NOMO-1 treated with DMSO at 0.1 percent for 48 hours (cell line): ENCODE measurements around the gene SYNJ2.
"Not testable (repeated sequence)": the region's sequence is repeated elsewhere in the genome, so short reads cannot be mapped to it uniquely, and the experiment has no call there.

Experiments used
- DNase-seq: peaks from one replicate; lab custom pipeline; 2025; ENCODE audit not compliant: unreplicated experiment; lab: John Stamatoyannopoulos, UW

SYNJ2 gene, protein sequence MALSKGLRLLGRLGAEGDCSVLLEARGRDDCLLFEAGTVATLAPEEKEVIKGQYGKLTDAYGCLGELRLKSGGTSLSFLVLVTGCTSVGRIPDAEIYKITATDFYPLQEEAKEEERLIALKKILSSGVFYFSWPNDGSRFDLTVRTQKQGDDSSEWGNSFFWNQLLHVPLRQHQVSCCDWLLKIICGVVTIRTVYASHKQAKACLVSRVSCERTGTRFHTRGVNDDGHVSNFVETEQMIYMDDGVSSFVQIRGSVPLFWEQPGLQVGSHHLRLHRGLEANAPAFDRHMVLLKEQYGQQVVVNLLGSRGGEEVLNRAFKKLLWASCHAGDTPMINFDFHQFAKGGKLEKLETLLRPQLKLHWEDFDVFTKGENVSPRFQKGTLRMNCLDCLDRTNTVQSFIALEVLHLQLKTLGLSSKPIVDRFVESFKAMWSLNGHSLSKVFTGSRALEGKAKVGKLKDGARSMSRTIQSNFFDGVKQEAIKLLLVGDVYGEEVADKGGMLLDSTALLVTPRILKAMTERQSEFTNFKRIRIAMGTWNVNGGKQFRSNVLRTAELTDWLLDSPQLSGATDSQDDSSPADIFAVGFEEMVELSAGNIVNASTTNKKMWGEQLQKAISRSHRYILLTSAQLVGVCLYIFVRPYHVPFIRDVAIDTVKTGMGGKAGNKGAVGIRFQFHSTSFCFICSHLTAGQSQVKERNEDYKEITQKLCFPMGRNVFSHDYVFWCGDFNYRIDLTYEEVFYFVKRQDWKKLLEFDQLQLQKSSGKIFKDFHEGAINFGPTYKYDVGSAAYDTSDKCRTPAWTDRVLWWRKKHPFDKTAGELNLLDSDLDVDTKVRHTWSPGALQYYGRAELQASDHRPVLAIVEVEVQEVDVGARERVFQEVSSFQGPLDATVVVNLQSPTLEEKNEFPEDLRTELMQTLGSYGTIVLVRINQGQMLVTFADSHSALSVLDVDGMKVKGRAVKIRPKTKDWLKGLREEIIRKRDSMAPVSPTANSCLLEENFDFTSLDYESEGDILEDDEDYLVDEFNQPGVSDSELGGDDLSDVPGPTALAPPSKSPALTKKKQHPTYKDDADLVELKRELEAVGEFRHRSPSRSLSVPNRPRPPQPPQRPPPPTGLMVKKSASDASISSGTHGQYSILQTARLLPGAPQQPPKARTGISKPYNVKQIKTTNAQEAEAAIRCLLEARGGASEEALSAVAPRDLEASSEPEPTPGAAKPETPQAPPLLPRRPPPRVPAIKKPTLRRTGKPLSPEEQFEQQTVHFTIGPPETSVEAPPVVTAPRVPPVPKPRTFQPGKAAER (N-terminal part only)

DNA sequence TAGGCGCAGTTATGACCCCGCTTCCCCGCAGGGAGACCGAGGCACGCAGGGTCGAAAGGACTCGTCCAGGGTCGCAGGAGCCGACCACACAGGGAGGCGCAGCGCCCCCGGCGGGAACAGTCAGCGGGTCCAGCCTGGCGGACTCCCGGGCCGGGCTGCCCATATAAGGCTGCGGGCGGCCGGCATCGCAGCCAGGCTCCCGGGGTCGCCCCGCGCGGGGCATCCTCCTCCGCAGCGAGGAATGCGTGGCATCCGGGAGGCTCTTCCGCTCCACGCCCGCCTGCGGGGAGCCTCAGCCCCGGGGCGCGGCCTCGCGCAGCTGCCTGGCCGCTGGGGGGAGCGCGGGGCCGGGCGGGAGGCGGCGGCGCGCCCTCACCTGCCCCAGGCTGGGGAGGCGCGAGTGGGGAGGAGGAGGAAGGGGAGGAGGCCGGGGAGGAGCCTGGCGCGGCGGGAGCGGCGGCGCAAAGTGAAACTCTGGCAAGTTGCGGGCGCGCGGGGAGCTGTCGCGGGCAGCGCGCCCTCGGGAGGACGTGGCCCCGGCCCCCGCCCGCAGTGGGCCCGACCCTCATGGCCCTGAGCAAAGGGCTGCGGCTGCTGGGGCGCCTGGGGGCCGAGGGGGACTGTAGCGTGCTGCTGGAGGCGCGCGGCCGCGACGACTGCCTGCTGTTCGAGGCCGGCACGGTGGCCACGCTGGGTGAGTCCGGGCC, at the start of gene SYNJ2:
TSS of gene SYNJ2 (plus strand) at position 469 of the 707 bp plus-strand sequence. CDS start at position 568, 99 bp downstream.
- DNase-seq, result peak; percentile 73

GRCh38 chr6:157935786-157936185, 45.9 kb upstream of the SYNJ2 start:
- DNase-seq, result no peak

- DNase-seq, result no peak
Observed at GRCh38 chr6:157937318-157937717, 44.3 kb upstream of the SYNJ2 start.

GRCh38 chr6:157937916-157938315, 43.7 kb upstream of the SYNJ2 start:
- no peak for DNase-seq

GRCh38 chr6:157940375-157941036, 41.2 kb upstream of the SYNJ2 start:
- DNase-seq, result not testable (repeated sequence)

DNA sequence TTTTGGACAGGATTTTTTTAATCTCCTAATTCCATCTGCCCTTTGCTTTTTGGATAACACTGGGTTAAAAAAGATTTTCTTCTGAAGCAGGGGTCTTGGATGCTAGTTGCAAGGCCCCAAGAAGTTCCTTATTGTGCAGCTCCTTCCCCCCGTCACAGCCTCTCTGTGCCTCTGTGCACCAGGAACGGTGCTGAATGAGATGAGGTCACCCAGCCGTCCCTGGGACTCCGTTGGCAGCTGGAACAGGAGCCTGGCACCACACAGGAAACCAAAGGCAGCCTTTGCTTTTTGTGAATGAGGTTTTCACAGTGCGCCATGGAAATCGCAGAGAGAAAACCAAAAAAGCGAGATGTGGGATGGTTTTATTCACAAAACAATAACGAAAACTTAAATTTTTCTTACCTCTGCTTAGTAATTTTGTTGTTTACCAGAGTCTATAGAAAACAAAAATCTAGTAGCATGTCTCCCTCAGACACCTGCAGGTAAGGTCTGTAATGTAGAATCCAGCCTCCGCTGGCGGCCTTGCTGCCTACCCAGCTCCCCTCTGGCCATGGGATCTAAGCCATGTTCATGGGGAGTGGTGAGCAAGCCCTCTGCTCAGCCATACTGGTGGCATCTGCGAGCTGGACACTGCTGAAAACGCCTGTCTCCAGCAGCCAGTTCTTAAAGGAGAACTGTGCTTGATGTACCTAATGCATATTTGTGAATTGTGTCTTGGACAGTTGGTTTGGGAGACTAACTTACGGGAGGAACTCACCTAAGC, 40.4 kb upstream of the SYNJ2 start:
- no peak for DNase-seq

GRCh38 chr6:157942351-157942750, 39.3 kb upstream of the SYNJ2 start:
- DNase-seq, result no peak

DNA sequence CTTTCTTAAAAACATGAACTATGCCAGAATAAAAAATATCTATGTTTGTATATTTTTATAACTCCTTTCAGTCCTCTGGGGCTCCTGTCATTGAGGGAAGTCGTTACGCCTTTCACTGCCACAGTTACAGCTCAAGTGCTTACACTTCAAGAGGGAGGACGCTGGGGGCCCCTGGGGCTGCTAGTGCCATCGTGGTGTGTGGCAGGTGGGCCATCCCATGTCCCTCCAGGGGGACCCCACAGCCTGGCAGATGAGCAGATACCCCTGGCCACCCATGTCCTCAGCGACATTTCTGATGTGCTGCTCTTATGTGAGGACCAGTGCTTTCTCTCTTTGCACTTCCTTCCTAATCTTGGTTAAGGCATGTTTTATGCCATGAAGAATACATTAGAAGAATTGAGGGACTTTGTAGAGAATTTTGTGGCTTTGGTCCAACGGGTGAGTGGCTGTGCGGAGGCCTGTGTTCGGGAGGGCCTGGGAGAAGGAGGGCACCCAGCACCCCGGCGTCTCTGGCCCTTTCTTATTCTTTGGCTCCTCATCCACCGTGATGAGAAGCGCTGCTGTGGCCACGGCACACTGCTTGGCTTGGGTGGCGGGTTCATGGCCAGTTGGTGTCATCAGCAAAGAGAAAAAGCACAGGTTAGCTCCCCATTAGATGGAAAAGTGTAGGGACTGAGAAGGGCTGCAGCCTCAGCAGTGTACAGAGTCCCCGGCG, 38.3 kb upstream of the SYNJ2 start:
- DNase-seq, result no peak

DNA sequence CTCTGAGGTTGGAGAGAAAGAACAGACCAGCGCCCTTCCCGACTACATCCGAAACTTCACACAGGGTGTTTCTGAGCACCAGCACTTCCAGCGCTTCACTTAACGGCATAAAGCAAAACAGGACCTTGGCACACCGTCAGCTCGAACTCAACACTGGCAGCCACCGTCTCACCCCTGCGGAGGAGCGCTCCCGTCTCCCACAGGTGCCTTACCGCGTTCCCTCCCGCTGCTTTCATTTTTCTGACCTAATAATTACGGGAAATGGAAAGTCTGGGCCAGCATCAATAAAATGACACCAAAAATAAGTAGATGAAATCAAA, 37.7 kb upstream of the SYNJ2 start:
- no peak for DNase-seq

- DNase-seq, result no peak
Observed at GRCh38 chr6:157944983-157945931, 36.4 kb upstream of the SYNJ2 start.

DNA sequence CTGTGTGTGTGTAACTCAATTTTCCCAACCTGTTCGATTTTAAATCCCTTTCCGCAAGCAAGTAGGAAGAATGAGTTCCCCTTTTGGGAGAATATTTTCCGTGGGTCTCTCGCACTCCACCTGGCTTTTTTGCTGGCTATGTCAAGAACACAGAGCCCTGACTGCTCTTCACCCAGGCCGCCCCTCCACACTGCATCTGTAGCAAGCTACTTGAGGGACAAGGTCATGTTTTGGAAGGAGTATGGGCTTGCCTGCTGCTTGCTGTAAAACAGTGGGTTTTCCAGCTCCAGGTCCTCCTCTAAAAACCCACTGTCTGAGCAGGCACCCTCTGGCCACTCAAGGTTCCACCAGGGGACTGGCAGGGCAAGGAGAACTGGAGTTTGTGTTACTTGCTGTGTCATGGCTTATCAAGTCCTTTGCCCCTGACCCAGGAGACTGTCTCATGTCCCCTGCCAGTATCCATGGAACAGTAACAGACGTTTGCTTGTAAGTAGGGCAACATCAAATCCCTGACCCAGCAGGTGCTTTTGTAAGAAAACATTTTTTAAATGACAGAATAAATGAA, 35.5 kb upstream of the SYNJ2 start:
- no peak for DNase-seq

GRCh38 chr6:157946865-157947532, 34.7 kb upstream of the SYNJ2 start:
- DNase-seq, result no peak

- DNase-seq, result not testable (repeated sequence)
Observed at GRCh38 chr6:157950899-157951298, 30.8 kb upstream of the SYNJ2 start.

DNA sequence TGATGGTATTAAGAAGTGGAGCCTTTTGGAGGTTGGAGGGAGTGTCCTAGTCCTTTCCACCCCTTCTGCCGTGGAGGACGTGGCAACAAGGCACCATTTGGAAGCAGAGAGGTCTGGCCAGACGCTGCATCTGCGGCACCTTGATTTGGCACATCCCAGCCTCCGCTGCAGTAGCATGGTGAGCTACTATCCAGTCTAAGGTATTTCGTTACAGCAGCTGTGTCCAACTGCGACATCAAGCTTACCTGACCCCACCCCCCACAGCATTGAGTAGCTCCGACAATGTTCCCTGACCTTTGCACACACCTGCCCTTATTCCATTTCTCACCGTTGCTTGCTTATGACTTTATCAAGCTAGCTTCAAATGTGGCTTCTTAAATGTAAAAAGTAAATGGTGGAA, 29.8 kb upstream of the SYNJ2 start:
- no peak for DNase-seq

DNA sequence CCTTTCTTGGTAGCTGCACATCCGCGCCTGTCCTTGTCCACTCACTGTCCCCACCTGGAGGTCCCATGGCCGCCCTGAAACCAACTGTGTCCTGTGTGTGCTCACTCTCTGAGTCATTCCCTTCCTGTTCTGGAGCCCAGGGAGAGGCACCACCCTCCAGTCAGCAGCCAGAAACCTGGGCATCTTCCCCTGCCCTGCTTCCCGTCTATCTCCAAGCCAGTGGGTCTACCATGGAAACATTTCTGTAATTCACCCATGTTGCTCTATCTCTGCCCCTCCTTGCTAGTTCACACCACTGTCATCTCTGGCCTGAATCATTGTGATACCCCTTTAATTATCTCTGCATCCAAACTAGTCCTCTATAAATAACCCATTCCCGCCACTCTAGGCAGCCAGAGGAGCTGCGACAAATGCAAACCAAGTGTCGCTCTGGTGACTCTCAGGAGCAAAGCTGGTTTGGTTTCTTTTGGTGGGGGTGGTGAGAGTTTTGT, 28.8 kb upstream of the SYNJ2 start:
- no peak for DNase-seq

DNA sequence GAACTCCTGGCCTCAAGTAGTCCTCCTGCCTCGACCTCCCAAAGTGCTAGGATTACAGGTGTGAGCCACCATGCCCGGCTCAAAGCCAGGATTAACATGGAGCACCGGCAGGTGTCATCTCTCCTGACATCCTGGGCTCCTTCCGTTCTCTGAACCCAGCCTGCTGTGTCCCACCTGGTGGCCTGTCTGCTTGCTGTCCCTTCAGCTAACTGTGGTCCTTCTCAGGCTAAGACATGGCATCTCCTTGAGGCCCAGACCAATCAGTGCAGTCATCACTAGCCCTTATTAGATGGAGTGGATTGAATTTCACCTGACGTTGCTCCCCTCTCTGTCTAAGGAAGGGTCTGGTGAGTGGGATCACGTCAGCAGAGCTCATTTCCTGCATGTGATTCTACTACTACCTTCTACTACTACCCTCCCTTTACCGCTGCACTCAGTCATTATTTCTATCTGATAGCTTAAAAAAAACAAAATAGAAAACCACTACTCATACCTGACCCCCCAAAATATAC, 28.0 kb upstream of the SYNJ2 start:
- no peak for DNase-seq
